Endothelial cell of umbilical vein (primary cell): ENCODE results near the gene KIAA1958. TPM values are rescaled to one million over a fixed set of nuclear protein-coding genes. Genes with fewer than 3 reads are reported as not detected.

Experiments used
- BruUV-seq: library from RNA; stranded (reverse); fragments of 400-500 nt; replicated peaks from 2 replicates; lab custom pipeline; 2021; lab: Mats Ljungman, UMichigan
- CTCF ChIA-PET: fragments of 300-600, 350-600 bp; sonication (Branson Sonifier 250); formaldehyde crosslinking; loops from one replicate; lab custom pipeline; 2021; ENCODE audit warnings: antibody characterized with exemption, inconsistent platforms; lab: Charles Lee
- POLR2A ChIA-PET: fragments of 300-600, 350-600 bp; sonication (Branson Sonifier 250); formaldehyde crosslinking; loops from one replicate; lab custom pipeline; 2021; ENCODE audit warnings: antibody characterized with exemption, inconsistent platforms; lab: Charles Lee
- DNase-seq: peaks from one replicate; pipeline ENCODE4 v3.0.0-alpha.2; 2011; ENCODE audit warnings: low read depth, low spot score
- FAIRE-seq: peaks from 2 replicates; lab custom pipeline; 2011; peaks lifted over from hg19 to GRCh38; lab: Jason Lieb, UNC
- H2AFZ ChIP-seq: 2 replicates; pipeline ENCODE4 v1.6.0; 2012; ENCODE audit warnings: low read depth, low read length, control low read depth, inconsistent platforms
- H3K27ac ChIP-seq: 2 replicates; pipeline ENCODE4 v1.5.1; 2011; ENCODE audit warnings: low read depth, mild to moderate bottlenecking, control low read depth, low read length, moderate library complexity; ENCODE audit not compliant: insufficient read depth
- H3K27me3 ChIP-seq, 2 experiments: 2 replicates each; pipeline versions ENCODE4 v1.6.0 to v1.6.1; 2011; ENCODE audit warnings: low read length in 2 of 2, mixed read lengths in 1 of 2; ENCODE audit not compliant: control insufficient read depth in 2 of 2, insufficient read depth in 2 of 2
- H3K36me3 ChIP-seq, 2 experiments: 2 replicates in 1 of 2; 3 replicates in 1 of 2; pipeline ENCODE4 v1.5.1; 2011; ENCODE audit warnings: low read length in 2 of 2, mild to moderate bottlenecking in 1 of 2, moderate library complexity in 1 of 2; ENCODE audit not compliant: control insufficient read depth in 2 of 2, insufficient read depth in 2 of 2; ENCODE audit errors: extremely low read depth in 1 of 2
- H3K4me1 ChIP-seq: 3 replicates; pipeline ENCODE4 v1.5.1; 2011; ENCODE audit warnings: mild to moderate bottlenecking, low read length; ENCODE audit not compliant: control insufficient read depth, insufficient read depth; ENCODE audit errors: extremely low read depth
- H3K4me2 ChIP-seq: 2 replicates; pipeline ENCODE4 v1.6.1; 2011; ENCODE audit warnings: low read length, control low read depth, mixed read lengths; ENCODE audit not compliant: insufficient read depth
- H3K4me3 ChIP-seq, 3 experiments: fragments of 200-600 bp in 1 of 3; sonication (generic), shearing (Covaris generic) in 1 of 3; replicated peaks in 1 of 3; 2 replicates each; pipeline ENCODE4 v1.5.1; 2011 to 2016; ENCODE audit warnings: control low read depth in 3 of 3, low read length in 3 of 3, mild to moderate bottlenecking in 2 of 3, inconsistent platforms in 1 of 3, low read depth in 1 of 3, moderate library complexity in 1 of 3; ENCODE audit not compliant: insufficient read depth in 1 of 3
- H3K79me2 ChIP-seq: 2 replicates; pipeline ENCODE4 v1.6.0; 2012; ENCODE audit warnings: low read length, inconsistent platforms; ENCODE audit not compliant: control insufficient read depth, insufficient read depth
- H3K9ac ChIP-seq: replicated peaks from 2 replicates; pipeline ENCODE3; 2011; ENCODE audit warnings: low read length, control low read depth; ENCODE audit not compliant: insufficient read depth; ENCODE audit errors: extremely low read depth
- H3K9me1 ChIP-seq: replicated peaks from 3 replicates; pipeline ENCODE4 v1.6.0; 2011; ENCODE audit warnings: mild to moderate bottlenecking, low read length; ENCODE audit not compliant: control insufficient read depth, insufficient read depth; ENCODE audit errors: extremely low read depth
- H3K9me3 ChIP-seq: replicated peaks from 2 replicates; pipeline ENCODE4 v1.5.1; 2012; ENCODE audit warnings: low read length, inconsistent platforms; ENCODE audit not compliant: control insufficient read depth, insufficient read depth
- H4K20me1 ChIP-seq: replicated peaks from 2 replicates; pipeline ENCODE3; 2011; ENCODE audit warnings: mild to moderate bottlenecking, low read length; ENCODE audit not compliant: control insufficient read depth, insufficient read depth; ENCODE audit errors: extremely low read depth
- CTCF ChIP-seq, 2 donors: IDR thresholded peaks; 1 replicate in 1 of 2; 2 replicates in 1 of 2; pipeline ENCODE4 v1.5.1; 2011; ENCODE audit warnings: low read length in 2 of 2, mild to moderate bottlenecking in 2 of 2, moderate library complexity in 2 of 2, control low read depth in 1 of 2, inconsistent platforms in 1 of 2, low read depth in 1 of 2; ENCODE audit not compliant: insufficient read depth in 1 of 2; ENCODE audit errors: extremely low read depth in 1 of 2
- EZH2 ChIP-seq: IDR thresholded peaks from 2 replicates; pipeline ENCODE4 v1.6.1; 2012; ENCODE audit warnings: borderline replicate concordance, low read depth, mild to moderate bottlenecking, moderate library complexity, low read length, inconsistent platforms; ENCODE audit not compliant: severe bottlenecking
- FOS ChIP-seq: IDR thresholded peaks from 2 replicates; pipeline ENCODE4 v1.6.1; 2011; ENCODE audit warnings: mild to moderate bottlenecking, low read length, moderate library complexity, borderline replicate concordance; ENCODE audit not compliant: insufficient read depth
- GATA2 ChIP-seq: IDR thresholded peaks from 2 replicates; pipeline ENCODE4 v1.7.0; 2011; ENCODE audit warnings: low read depth, mild to moderate bottlenecking, moderate library complexity, mixed read lengths, low read length; ENCODE audit not compliant: insufficient read length, insufficient read depth
- JUN ChIP-seq: IDR thresholded peaks from 2 replicates; pipeline ENCODE4 v1.6.1; 2011; ENCODE audit warnings: borderline replicate concordance, low read depth; ENCODE audit not compliant: insufficient read length, insufficient read depth
- MAX ChIP-seq: IDR thresholded peaks from 2 replicates; pipeline ENCODE4 v1.6.1; 2011; ENCODE audit not compliant: insufficient read depth, insufficient read length
- MYC ChIP-seq: IDR thresholded peaks from one replicate; pipeline ENCODE4 v1.6.1; 2011; ENCODE audit warnings: mild to moderate bottlenecking, low read depth, low read length
- POLR2A ChIP-seq: IDR thresholded peaks from 2 replicates; pipeline ENCODE4 v1.6.1; 2012; ENCODE audit warnings: low read depth, mild to moderate bottlenecking, control low read depth, low read length
- POLR2AphosphoS5 ChIP-seq: IDR thresholded peaks from 2 replicates; pipeline ENCODE4 v1.6.1; 2012; ENCODE audit warnings: low read depth, mild to moderate bottlenecking, control low read depth, low read length, moderate library complexity; ENCODE audit not compliant: insufficient read depth
- dilution Hi-C: fragments of 300-500 bp; cut with MboI; formaldehyde crosslinking; loops from one replicate; pipeline ENCODE4 v1.15.0; 2019; ENCODE audit warnings: low sequenced_read_pairs; ENCODE audit not compliant: extremely low pct_ligation_motif_present
- intact Hi-C: fragments of 100-400 bp; cut with micrococcal nuclease; formaldehyde crosslinking; loops from one replicate; pipeline ENCODE4 v1.10.0; 2022
- polyA plus RNA-seq, 4 experiments: library from polyadenylated mRNA; depleted of rRNA in 3 of 4; stranded (reverse) in 3 of 4; unstranded in 1 of 4; fragments of >200 nt; gene quantifications; 2 replicates each; pipeline versions ENCODE4 v1.2.1 to v1.2.3, GENCODE V29; 2011 to 2012; ENCODE audit warnings: missing spikeins in 1 of 4
- total RNA-seq: library from RNA; stranded (reverse); gene quantifications from 2 replicates; pipeline ENCODE4 v1.2.3, GENCODE V29; 2021

The KIAA1958 gene
- total and polyA plus RNA-seq, 2 donors (not counting 3 experiments of a cell fraction or from before 2014, with no cell fraction given): 1.7 to 5.0 TPM

DNA sequence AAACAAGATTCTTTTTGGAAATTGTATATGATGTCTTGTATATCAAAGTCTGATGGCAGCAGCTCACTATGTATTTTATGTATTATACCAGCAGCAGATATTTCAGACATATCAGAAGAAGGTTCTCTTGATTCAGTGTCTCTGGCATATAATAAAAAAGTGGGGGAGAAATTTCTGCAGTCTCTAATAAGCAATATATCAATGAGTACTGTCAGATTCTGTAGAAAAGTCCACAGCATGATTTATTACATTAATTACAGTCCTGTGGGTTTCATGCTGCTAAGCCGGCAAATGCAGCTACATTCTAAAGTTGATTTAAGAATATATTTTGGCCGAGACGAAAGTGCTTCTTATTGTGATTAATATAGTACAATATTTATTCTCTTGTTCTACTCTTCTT lies 113.1 kb downstream of the KIAA1958 start:
- no peaks in the 10 kb centered on the region for H3K9me1 ChIP-seq
- H3K4me1 ChIP-seq: no peaks in the 10 kb centered on the region
- H3K27me3 ChIP-seq: no peaks in the 10 kb centered on the region
- H3K79me2 ChIP-seq: no peaks in the 10 kb centered on the region
- intact Hi-C loops: no loop called here
- dilution Hi-C loops: no loop called here
- H3K4me3 ChIP-seq: no peak overlapping the region
- DNase-seq (no peak), FAIRE-seq (no peak)
- H4K20me1 ChIP-seq: no peaks in the 10 kb centered on the region
- no peaks in the 10 kb centered on the region for H3K36me3 ChIP-seq
- POLR2A ChIA-PET: no interaction called here
- H3K9ac ChIP-seq: no peak overlapping the region
- no TSS peak for BruUV-seq
- H3K9me3 ChIP-seq: no peaks in the 10 kb centered on the region
- H3K27ac ChIP-seq: no peak overlapping the region
- TF ChIP-seq POLR2AphosphoS5 (no peak), FOS (no peak), MAX (no peak), CTCF (IDR thresholded peaks at IDR 0.05; ENCODE audit: extremely low read depth in 1 of 2, insufficient read depth in 1 of 2, low read depth in 1 of 2, low read length in 2 of 2) (no peak), GATA2 (no peak), MYC (no peak), JUN (no peak), POLR2A (no peak), EZH2 (no peak)
- CTCF ChIA-PET: interaction anchor here (0.9 to 3.2 kb wide), 6 partner anchors 9 to 69 kb away, joined by 3 to 10 read pairs (median 4); no protein-coding TSS in a partner anchor
- H3K4me2 ChIP-seq: no peak overlapping the region
- no peak overlapping the region for H2AFZ ChIP-seq
